ENCODE results near the gene UBE2D3.
"Not testable (repeated sequence)": the region's sequence is repeated elsewhere in the genome, so short reads cannot be mapped to it uniquely, and the experiment has no call there.

The UBE2D3 gene

GRCh38 chr4:102826890-102827673 is at the start of gene UBE2D3:
TSS of gene UBE2D3 (minus strand) at chr4:102827551. CDS start at chr4:102826508, 1,043 bp downstream.
- peak; percentile 94 for DNase-seq (ENCODE audit: low read depth)

- no peak for DNase-seq (ENCODE audit: low read depth)
Observed at GRCh38 chr4:102871772-102872171, 44.4 kb upstream of the UBE2D3 start.

GRCh38 chr4:102869569-102870197 is 42.3 kb upstream of the UBE2D3 start:
- no peak for DNase-seq (ENCODE audit: low read depth)

- DNase-seq (ENCODE audit: low read depth) = peak; percentile 86
Observed at GRCh38 chr4:102868781-102869568, 41.6 kb upstream of the UBE2D3 start, which contains the start of gene CISD2. TSS of gene CISD2 (plus strand) at chr4:102868992. CDS start at chr4:102869085, 93 bp downstream.

- no peak for DNase-seq (ENCODE audit: low read depth)
Observed at GRCh38 chr4:102868153-102868780, 40.9 kb upstream of the UBE2D3 start.

- DNase-seq (ENCODE audit: low read depth) = no peak
Observed at GRCh38 chr4:102867278-102868152, 40.2 kb upstream of the UBE2D3 start.

GRCh38 chr4:102865327-102865726 is 38.0 kb upstream of the UBE2D3 start:
- DNase-seq (ENCODE audit: low read depth) = not testable (repeated sequence)

- no peak for DNase-seq (ENCODE audit: low read depth)
Observed at GRCh38 chr4:102862747-102863146, 35.4 kb upstream of the UBE2D3 start.

- no peak for DNase-seq (ENCODE audit: low read depth)
Observed at GRCh38 chr4:102862016-102862415, 34.7 kb upstream of the UBE2D3 start.

GRCh38 chr4:102860611-102861324 is 33.4 kb upstream of the UBE2D3 start:
- no peak for DNase-seq (ENCODE audit: low read depth)

GRCh38 chr4:102858828-102859464 is 31.6 kb upstream of the UBE2D3 start:
- DNase-seq (ENCODE audit: low read depth) = no peak

- DNase-seq (ENCODE audit: low read depth) = no peak
Observed at GRCh38 chr4:102850370-102850769, 23.0 kb upstream of the UBE2D3 start.

GRCh38 chr4:102849579-102850104 is 22.3 kb upstream of the UBE2D3 start:
- DNase-seq (ENCODE audit: low read depth) = no peak

- DNase-seq (ENCODE audit: low read depth) = no peak
Observed at GRCh38 chr4:102847687-102848086, 20.3 kb upstream of the UBE2D3 start.

- DNase-seq (ENCODE audit: low read depth) = no peak
Observed at GRCh38 chr4:102843938-102844337, 16.6 kb upstream of the UBE2D3 start.

GRCh38 chr4:102843273-102843672 is 15.9 kb upstream of the UBE2D3 start:
- no peak for DNase-seq (ENCODE audit: low read depth)

- DNase-seq (ENCODE audit: low read depth) = no peak
Observed at GRCh38 chr4:102842367-102842766, 15.0 kb upstream of the UBE2D3 start.

GRCh38 chr4:102836596-102836995 is 9.2 kb upstream of the UBE2D3 start:
- DNase-seq (ENCODE audit: low read depth) = no peak

- DNase-seq (ENCODE audit: low read depth) = no peak
Observed at GRCh38 chr4:102832667-102833066, 5.3 kb upstream of the UBE2D3 start.

GRCh38 chr4:102832105-102832504 is 4.8 kb upstream of the UBE2D3 start:
- DNase-seq (ENCODE audit: low read depth) = no peak
